HG03159 (cell line): ENCODE data around the gene SECTM1.

Source experiments
- ATAC-seq: cut with Tn5 transposase; IDR thresholded peaks from one replicate; pipeline ENCODE4 v1.9.1; 2021; ENCODE audit warnings: mild to moderate bottlenecking, moderate library complexity; ENCODE audit not compliant: unreplicated experiment

Gene SECTM1

GRCh38 chr17:82301916-82302567 lies 31.5 kb downstream of the SECTM1 start:
- ATAC-seq = no peak

GRCh38 chr17:82301300-82301915 lies 32.2 kb downstream of the SECTM1 start:
- ATAC-seq = no peak

- ATAC-seq = no peak
Measured at GRCh38 chr17:82300707-82301270, 32.8 kb downstream of the SECTM1 start.

GRCh38 chr17:82300228-82300627 lies 33.3 kb downstream of the SECTM1 start:
- no peak for ATAC-seq

- no peak for ATAC-seq
Measured at GRCh38 chr17:82299452-82299851, 34.1 kb downstream of the SECTM1 start.

GRCh38 chr17:82298538-82299421 lies 34.8 kb downstream of the SECTM1 start:
- ATAC-seq = no peak

- peak; percentile 56 for ATAC-seq
Measured at GRCh38 chr17:82297714-82298537, 35.6 kb downstream of the SECTM1 start.

GRCh38 chr17:82297280-82297713 lies 36.3 kb downstream of the SECTM1 start:
- ATAC-seq = peak; percentile 22

- no peak for ATAC-seq
Measured at GRCh38 chr17:82296511-82297279, 36.9 kb downstream of the SECTM1 start.

GRCh38 chr17:82295472-82295814 lies 38.1 kb downstream of the SECTM1 start:
- ATAC-seq = no peak

GRCh38 chr17:82294064-82294773 lies 39.3 kb downstream of the SECTM1 start:
- ATAC-seq = no peak

- ATAC-seq = peak; percentile 91
Measured at GRCh38 chr17:82292251-82293154, 41.1 kb downstream of the SECTM1 start.

GRCh38 chr17:82291582-82292250 lies 41.9 kb downstream of the SECTM1 start:
- no peak for ATAC-seq

- ATAC-seq = no peak
Measured at GRCh38 chr17:82287868-82288801, 45.4 kb downstream of the SECTM1 start.

GRCh38 chr17:82287013-82287867 lies 46.3 kb downstream of the SECTM1 start:
- ATAC-seq = no peak

GRCh38 chr17:82285141-82285540 lies 48.4 kb downstream of the SECTM1 start:
- no peak for ATAC-seq
